Spinal cord (tissue), 10 donors: Measurements from ENCODE around the gene AP2A2. TPM values are rescaled to one million over a fixed set of nuclear protein-coding genes. Genes with fewer than 3 reads are reported as not detected.
A peak's percentile ranks its signal among the peaks of the same experiment; 100 is the strongest.

Experiments used
- DNase-seq, 6 donors: peaks; one replicate each; pipeline versions ENCODE4 v3.0.0 to v3.0.0-alpha.2; 2013 to 2015; ENCODE audit warnings: low spot score in 6 of 6, low read depth in 4 of 6
- H3K27ac ChIP-seq: one replicate; pipeline ENCODE4 v1.5.1; 2013; ENCODE audit warnings: low read depth, low read length, control low read depth
- H3K27me3 ChIP-seq: one replicate; pipeline ENCODE4 v1.6.1; 2013; ENCODE audit warnings: low read length; ENCODE audit not compliant: control insufficient read depth, insufficient read depth
- H3K36me3 ChIP-seq: one replicate; pipeline ENCODE4 v1.6.1; 2013; ENCODE audit warnings: low read length; ENCODE audit not compliant: control insufficient read depth, insufficient read depth
- H3K4me1 ChIP-seq: one replicate; pipeline ENCODE4 v1.6.1; 2013; ENCODE audit warnings: low read length; ENCODE audit not compliant: control insufficient read depth, insufficient read depth
- H3K4me3 ChIP-seq: one replicate; pipeline ENCODE4 v1.5.1; 2013; ENCODE audit warnings: low read depth, low read length, control low read depth
- H3K9me3 ChIP-seq: one replicate; pipeline ENCODE4 v1.6.1; 2013; ENCODE audit warnings: low read length; ENCODE audit not compliant: control insufficient read depth, insufficient read depth
- WGBS: methylation state at CpG from one replicate; pipeline ENCODE4 v1.1.5; 2013; ENCODE audit warnings: missing lambda C conversion rate; ENCODE audit not compliant: insufficient coverage; 5-methylcytosine and 5-hydroxymethylcytosine counted together
- polyA plus RNA-seq, 2 donors: library from polyadenylated mRNA; unstranded; fragments of 120-200 nt; gene quantifications; one replicate each; pipeline ENCODE4 v1.2.1, GENCODE V29; 2013; ENCODE audit not compliant: insufficient read length in 2 of 2
- total RNA-seq, 2 donors: library from RNA; depleted of rRNA in 1 of 2; stranded (reverse); fragments of 120-200 nt in 1 of 2; fragments of >200 nt in 1 of 2; gene quantifications; one replicate each; pipeline versions ENCODE4 v1.2.3 to v1.2.4, GENCODE V29; 2013 to 2014
- donor health status: healthy.

AP2A2 gene
- total and polyA plus RNA-seq, 4 donors, result 46.4 to 132 (median 82.1) TPM

- WGBS, result 35% methylated on average over 13 of the region's 15 CpGs
- Histone ChIP-seq H3K36me3 (peaks cover 93% of the 10 kb centered on the region), H3K4me3 (no peak overlapping the region), H3K27me3 (no peaks in the 10 kb centered on the region), H3K27ac (no peak overlapping the region), H3K9me3 (no peaks in the 10 kb centered on the region), H3K4me1 (peaks cover 29% of the 10 kb centered on the region)
- DNase-seq, result peak in 2 of 6 donors; percentile 53 to 79
These were observed 50.2 kb downstream of the AP2A2 start for GRCh38 chr11:975827-976226.

- H3K36me3 ChIP-seq, result peaks cover 93% of the 10 kb centered on the region
- peak in 1 of 6 donors; percentile 42 for DNase-seq
- H3K4me1 ChIP-seq, result peaks cover 30% of the 10 kb centered on the region
- H3K9me3 ChIP-seq, result no peaks in the 10 kb centered on the region
- H3K27ac ChIP-seq, result peak overlapping the region; percentile 2
- H3K27me3 ChIP-seq, result no peaks in the 10 kb centered on the region
- no peak overlapping the region for H3K4me3 ChIP-seq
- 72% methylated on average over 23 of the region's 26 CpGs for WGBS
These were observed 50.9 kb downstream of the AP2A2 start for GRCh38 chr11:976431-977160.

- H3K9me3 ChIP-seq, result no peaks in the 10 kb centered on the region
- no peak overlapping the region for H3K4me3 ChIP-seq
- no peaks in the 10 kb centered on the region for H3K27me3 ChIP-seq
- H3K4me1 ChIP-seq, result peaks cover 30% of the 10 kb centered on the region
- DNase-seq, result no peak
- H3K27ac ChIP-seq, result no peak overlapping the region
- WGBS, result 91% methylated on average over 28 of the region's 28 CpGs
- peaks cover 92% of the 10 kb centered on the region for H3K36me3 ChIP-seq
These were observed 52.4 kb downstream of the AP2A2 start for GRCh38 chr11:977830-978720.

GRCh38 chr11:978781-979180 is 53.1 kb downstream of the AP2A2 start:
- 87% methylated on average over 16 of the region's 16 CpGs for WGBS
- H3K36me3 ChIP-seq, result peaks cover 90% of the 10 kb centered on the region

GRCh38 chr11:980438-981357 is 55.0 kb downstream of the AP2A2 start:
- peaks cover 33% of the 10 kb centered on the region for H3K4me1 ChIP-seq
- H3K27ac ChIP-seq, result peak overlapping the region; percentile 25
- no peaks in the 10 kb centered on the region for H3K27me3 ChIP-seq
- no peak for DNase-seq
- peaks cover 90% of the 10 kb centered on the region for H3K36me3 ChIP-seq
- no peaks in the 10 kb centered on the region for H3K9me3 ChIP-seq
- H3K4me3 ChIP-seq, result no peak overlapping the region
- 78% methylated on average over 16 of the region's 26 CpGs for WGBS

More at GRCh38 chr11:978781-979180, 53.1 kb downstream of the AP2A2 start:
- Histone ChIP-seq H3K4me3 (no peak overlapping the region), H3K27ac (no peak overlapping the region), H3K4me1 (peaks cover 33% of the 10 kb centered on the region), H3K27me3 (no peaks in the 10 kb centered on the region), H3K9me3 (no peaks in the 10 kb centered on the region)
- no peak for DNase-seq

GRCh38 chr11:981764-982163 is 56.1 kb downstream of the AP2A2 start:
- Histone ChIP-seq H3K4me1 (peaks cover 23% of the 10 kb centered on the region), H3K27ac (no peak overlapping the region), H3K9me3 (no peaks in the 10 kb centered on the region), H3K36me3 (peaks cover 91% of the 10 kb centered on the region), H3K27me3 (no peaks in the 10 kb centered on the region), H3K4me3 (no peak overlapping the region)
- WGBS, result 93% methylated on average over 14 of the region's 14 CpGs
- DNase-seq, result no peak

- Histone ChIP-seq H3K4me3 (no peak overlapping the region), H3K27ac (no peak overlapping the region), H3K4me1 (peaks cover 10% of the 10 kb centered on the region), H3K9me3 (no peaks in the 10 kb centered on the region), H3K27me3 (no peaks in the 10 kb centered on the region), H3K36me3 (peaks cover 91% of the 10 kb centered on the region)
- 74% methylated on average over 15 of the region's 15 CpGs for WGBS
- DNase-seq, result peak in 1 of 6 donors; percentile 9
These were observed 58.9 kb downstream of the AP2A2 start for GRCh38 chr11:984546-984945.

GRCh38 chr11:985406-985805 is 59.7 kb downstream of the AP2A2 start:
- Histone ChIP-seq H3K27ac (no peak overlapping the region), H3K4me3 (no peak overlapping the region), H3K36me3 (peaks cover 97% of the 10 kb centered on the region), H3K27me3 (no peaks in the 10 kb centered on the region), H3K4me1 (peaks cover 10% of the 10 kb centered on the region), H3K9me3 (no peaks in the 10 kb centered on the region)
- DNase-seq, result no peak
- WGBS, result 62% methylated on average over 19 of the region's 21 CpGs

- Histone ChIP-seq H3K4me3 (no peak overlapping the region), H3K27ac (no peak overlapping the region), H3K9me3 (no peaks in the 10 kb centered on the region), H3K36me3 (peaks cover 97% of the 10 kb centered on the region), H3K27me3 (no peaks in the 10 kb centered on the region), H3K4me1 (peaks cover 6% of the 10 kb centered on the region)
- DNase-seq, result no peak
- 95% methylated on average over 20 of the region's 20 CpGs for WGBS
These were observed 60.2 kb downstream of the AP2A2 start for GRCh38 chr11:985848-986247.
